Activated T-helper 1 cell treated with anti-CD3 and anti-CD28 coated beads, Interleukin-12 subunit alpha, Interleukin-12 subunit beta, Interleukin-2, Interleukin-4 antibody, amounts not matched to agents 30 ng/mL and 10 ng/mL and 1 ng/mL, durations not matched to agents 14 hours and 24 hours and 36 hours (primary cell): ENCODE data around the gene HDAC4. TPM values are rescaled to one million over a fixed set of nuclear protein-coding genes. Genes with fewer than 3 reads are reported as not detected.

Experiments
- DNase-seq: peaks from one replicate; pipeline ENCODE4 v3.0.0; 2021; ENCODE audit warnings: low spot score
- H3K27ac Mint-ChIP-seq: one replicate; pipeline ENCODE4 v1.8.0; 2021; ENCODE audit warnings: mild to moderate bottlenecking, mixed read lengths
- H3K27me3 Mint-ChIP-seq: one replicate; pipeline ENCODE4 v1.8.0; 2022; ENCODE audit warnings: mild to moderate bottlenecking, moderate library complexity, mixed read lengths; ENCODE audit not compliant: insufficient read depth
- H3K36me3 Mint-ChIP-seq: one replicate; pipeline ENCODE4 v1.8.0; 2021; ENCODE audit warnings: low read depth, mixed read lengths
- H3K4me1 Mint-ChIP-seq: one replicate; pipeline ENCODE4 v1.8.0; 2021; ENCODE audit warnings: low read depth, mixed read lengths
- H3K4me3 Mint-ChIP-seq: one replicate; pipeline ENCODE4 v1.8.0; 2021; ENCODE audit warnings: mild to moderate bottlenecking, moderate library complexity, mixed read lengths
- H3K9me3 Mint-ChIP-seq: one replicate; pipeline ENCODE4 v1.8.0; 2021; ENCODE audit warnings: mixed read lengths
- intact Hi-C: fragments of 100-400 bp; cut with micrococcal nuclease; formaldehyde crosslinking; loops from one replicate; pipeline ENCODE4 v1.15.1; 2024
- total RNA-seq: library from RNA; stranded (reverse); gene quantifications from 2 replicates; pipeline ENCODE4 v1.2.3, GENCODE V29; 2022

HDAC4 gene
- total RNA-seq, 1 donor from 2014 or later: 41.3 TPM

GRCh38 chr2:239061121-239061666 lies 339.6 kb downstream of the HDAC4 start:
- Mint-ChIP-seq H3K4me1 (no peaks in the 10 kb centered on the region), H3K27ac (no peak overlapping the region)
- intact Hi-C loops: no loop called here

GRCh38 chr2:239060676-239061075 lies 340.1 kb downstream of the HDAC4 start:
- Mint-ChIP-seq H3K4me3 (no peak overlapping the region), H3K36me3 (peaks cover 15% of the 10 kb centered on the region), H3K4me1 (no peaks in the 10 kb centered on the region), H3K27me3 (no peaks in the 10 kb centered on the region), H3K27ac (no peak overlapping the region), H3K9me3 (no peaks in the 10 kb centered on the region)
- intact Hi-C loops: no loop called here
- DNase-seq: no peak

More at GRCh38 chr2:239061121-239061666, 339.6 kb downstream of the HDAC4 start:
- no peaks in the 10 kb centered on the region for H3K9me3 Mint-ChIP-seq
- no peaks in the 10 kb centered on the region for H3K27me3 Mint-ChIP-seq
- H3K36me3 Mint-ChIP-seq: peaks cover 18% of the 10 kb centered on the region
- DNase-seq: no peak
- no peak overlapping the region for H3K4me3 Mint-ChIP-seq

- Mint-ChIP-seq H3K9me3 (no peaks in the 10 kb centered on the region), H3K36me3 (peaks cover 14% of the 10 kb centered on the region), H3K27me3 (no peaks in the 10 kb centered on the region), H3K4me1 (no peaks in the 10 kb centered on the region), H3K27ac (no peak overlapping the region), H3K4me3 (no peak overlapping the region)
- DNase-seq: no peak
- intact Hi-C loops: no loop called here
These were observed 341.0 kb downstream of the HDAC4 start for GRCh38 chr2:239059854-239060253.

- intact Hi-C loops: no loop called here
- Mint-ChIP-seq H3K27me3 (no peaks in the 10 kb centered on the region), H3K9me3 (no peaks in the 10 kb centered on the region), H3K36me3 (peaks cover 14% of the 10 kb centered on the region), H3K4me3 (no peak overlapping the region), H3K4me1 (no peaks in the 10 kb centered on the region), H3K27ac (no peak overlapping the region)
- no peak for DNase-seq
These were observed 342.1 kb downstream of the HDAC4 start for GRCh38 chr2:239058766-239059165.

- H3K27me3 Mint-ChIP-seq: no peaks in the 10 kb centered on the region
- H3K9me3 Mint-ChIP-seq: no peaks in the 10 kb centered on the region
- intact Hi-C loops: no loop called here
- H3K4me3 Mint-ChIP-seq: no peak overlapping the region
- H3K36me3 Mint-ChIP-seq: peaks cover 18% of the 10 kb centered on the region
- no peak overlapping the region for H3K27ac Mint-ChIP-seq
- H3K4me1 Mint-ChIP-seq: no peaks in the 10 kb centered on the region
- DNase-seq: no peak
These were observed 343.3 kb downstream of the HDAC4 start for GRCh38 chr2:239057533-239057932.

- H3K4me3 Mint-ChIP-seq: no peak overlapping the region
- H3K4me1 Mint-ChIP-seq: no peaks in the 10 kb centered on the region
- H3K27ac Mint-ChIP-seq: no peak overlapping the region
- H3K36me3 Mint-ChIP-seq: peaks cover 17% of the 10 kb centered on the region
- intact Hi-C loops: no loop called here
- no peaks in the 10 kb centered on the region for H3K9me3 Mint-ChIP-seq
- no peak for DNase-seq
- H3K27me3 Mint-ChIP-seq: no peaks in the 10 kb centered on the region
These were observed 344.2 kb downstream of the HDAC4 start for GRCh38 chr2:239056611-239057010.

GRCh38 chr2:239055756-239056493 lies 344.9 kb downstream of the HDAC4 start:
- no peaks in the 10 kb centered on the region for H3K4me1 Mint-ChIP-seq
- H3K4me3 Mint-ChIP-seq: no peak overlapping the region
- intact Hi-C loops: no loop called here
- DNase-seq: no peak
- no peaks in the 10 kb centered on the region for H3K9me3 Mint-ChIP-seq
- no peak overlapping the region for H3K27ac Mint-ChIP-seq
- H3K27me3 Mint-ChIP-seq: no peaks in the 10 kb centered on the region
- peaks cover 10% of the 10 kb centered on the region for H3K36me3 Mint-ChIP-seq

GRCh38 chr2:239054921-239055320 lies 345.9 kb downstream of the HDAC4 start:
- H3K4me1 Mint-ChIP-seq: no peaks in the 10 kb centered on the region
- H3K36me3 Mint-ChIP-seq: peaks cover 7% of the 10 kb centered on the region

GRCh38 chr2:239053801-239054503 lies 346.9 kb downstream of the HDAC4 start:
- no peak overlapping the region for H3K4me3 Mint-ChIP-seq
- H3K9me3 Mint-ChIP-seq: no peaks in the 10 kb centered on the region
- no peak for DNase-seq
- no peak overlapping the region for H3K27ac Mint-ChIP-seq
- intact Hi-C loops: no loop called here
- peaks cover 7% of the 10 kb centered on the region for H3K36me3 Mint-ChIP-seq
- no peaks in the 10 kb centered on the region for H3K27me3 Mint-ChIP-seq
- H3K4me1 Mint-ChIP-seq: no peaks in the 10 kb centered on the region

More at GRCh38 chr2:239054921-239055320, 345.9 kb downstream of the HDAC4 start:
- Mint-ChIP-seq H3K27ac (no peak overlapping the region), H3K27me3 (no peaks in the 10 kb centered on the region), H3K9me3 (no peaks in the 10 kb centered on the region), H3K4me3 (no peak overlapping the region)
- DNase-seq: no peak
- intact Hi-C loops: no loop called here

GRCh38 chr2:239052798-239053665 lies 347.8 kb downstream of the HDAC4 start:
- DNase-seq: no peak
- Mint-ChIP-seq H3K27me3 (no peaks in the 10 kb centered on the region), H3K36me3 (peaks cover 7% of the 10 kb centered on the region), H3K4me3 (no peak overlapping the region), H3K4me1 (no peaks in the 10 kb centered on the region), H3K27ac (no peak overlapping the region), H3K9me3 (no peaks in the 10 kb centered on the region)
- intact Hi-C loops: no loop called here

- H3K4me3 Mint-ChIP-seq: no peak overlapping the region
- H3K36me3 Mint-ChIP-seq: peaks cover 7% of the 10 kb centered on the region
- DNase-seq: no peak
- H3K27ac Mint-ChIP-seq: no peak overlapping the region
- no peaks in the 10 kb centered on the region for H3K27me3 Mint-ChIP-seq
- no peaks in the 10 kb centered on the region for H3K9me3 Mint-ChIP-seq
- intact Hi-C loops: no loop called here
- no peaks in the 10 kb centered on the region for H3K4me1 Mint-ChIP-seq
These were observed 348.9 kb downstream of the HDAC4 start for GRCh38 chr2:239051891-239052445.

GRCh38 chr2:239050252-239050649 lies 350.6 kb downstream of the HDAC4 start:
- no peaks in the 10 kb centered on the region for H3K9me3 Mint-ChIP-seq
- DNase-seq: no peak
- peaks cover 2% of the 10 kb centered on the region for H3K27me3 Mint-ChIP-seq
- no peak overlapping the region for H3K27ac Mint-ChIP-seq
- no peak overlapping the region for H3K4me3 Mint-ChIP-seq
- peaks cover 5% of the 10 kb centered on the region for H3K36me3 Mint-ChIP-seq
- intact Hi-C loops: no loop called here
- no peaks in the 10 kb centered on the region for H3K4me1 Mint-ChIP-seq
